Esophagus squamous epithelium (tissue), 4 donors: ENCODE data around the gene KAZN.

Experiments
- POLR2A ChIP-seq, 4 donors: fragments of 450-650 bp; IDR thresholded peaks; one replicate each; pipeline ENCODE4 v1.6.1; 2017; ENCODE audit warnings: antibody characterized with exemption in 4 of 4, mild to moderate bottlenecking in 4 of 4, moderate library complexity in 3 of 4
- TF ChIP-seq, protein P1 (sequence below), 6 experiments: fragments of 450-650 bp in 4 of 6; fragments of 200-600 bp in 2 of 6; sonication (generic) in 2 of 6; IDR thresholded peaks; one replicate each; pipeline ENCODE4 v1.5.1; 2016 to 2019; ENCODE audit warnings: antibody characterized with exemption in 6 of 6, mild to moderate bottlenecking in 4 of 6, moderate library complexity in 4 of 6

DNA sequence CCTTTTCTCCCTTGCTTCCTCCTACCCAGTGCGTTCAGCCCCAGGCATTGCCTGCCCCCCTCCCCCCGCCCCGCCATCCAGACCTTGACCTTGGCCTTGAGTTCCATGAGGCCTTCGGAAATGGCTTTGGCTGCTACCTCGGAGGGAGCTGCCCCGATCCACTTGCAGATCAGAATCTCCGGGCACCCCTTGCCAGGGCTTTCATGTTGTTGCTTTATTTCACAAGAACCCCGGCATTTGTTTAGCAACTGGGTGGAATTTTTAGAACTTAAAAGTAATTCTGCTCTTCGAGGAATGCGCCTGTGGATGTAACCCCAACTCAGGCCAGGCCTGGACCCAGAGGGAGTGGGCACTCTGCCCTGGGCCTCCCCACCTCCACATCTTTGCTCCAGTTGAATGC, 401.0 kb downstream of the KAZN start:
- TF ChIP-seq, protein P1, sequence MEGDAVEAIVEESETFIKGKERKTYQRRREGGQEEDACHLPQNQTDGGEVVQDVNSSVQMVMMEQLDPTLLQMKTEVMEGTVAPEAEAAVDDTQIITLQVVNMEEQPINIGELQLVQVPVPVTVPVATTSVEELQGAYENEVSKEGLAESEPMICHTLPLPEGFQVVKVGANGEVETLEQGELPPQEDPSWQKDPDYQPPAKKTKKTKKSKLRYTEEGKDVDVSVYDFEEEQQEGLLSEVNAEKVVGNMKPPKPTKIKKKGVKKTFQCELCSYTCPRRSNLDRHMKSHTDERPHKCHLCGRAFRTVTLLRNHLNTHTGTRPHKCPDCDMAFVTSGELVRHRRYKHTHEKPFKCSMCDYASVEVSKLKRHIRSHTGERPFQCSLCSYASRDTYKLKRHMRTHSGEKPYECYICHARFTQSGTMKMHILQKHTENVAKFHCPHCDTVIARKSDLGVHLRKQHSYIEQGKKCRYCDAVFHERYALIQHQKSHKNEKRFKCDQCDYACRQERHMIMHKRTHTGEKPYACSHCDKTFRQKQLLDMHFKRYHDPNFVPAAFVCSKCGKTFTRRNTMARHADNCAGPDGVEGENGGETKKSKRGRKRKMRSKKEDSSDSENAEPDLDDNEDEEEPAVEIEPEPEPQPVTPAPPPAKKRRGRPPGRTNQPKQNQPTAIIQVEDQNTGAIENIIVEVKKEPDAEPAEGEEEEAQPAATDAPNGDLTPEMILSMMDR (IDR thresholded peaks at IDR 0.05): no peak
- no peak for TF ChIP-seq POLR2A (IDR thresholded peaks at IDR 0.05)
